GM21723 (cell line): ENCODE measurements around the gene QKI.
A peak's percentile ranks its signal among the peaks of the same experiment; 100 is the strongest.

Experiments used
- ATAC-seq: cut with Tn5 transposase; IDR thresholded peaks from one replicate; pipeline ENCODE4 v1.9.1; 2021; ENCODE audit warnings: mild to moderate bottlenecking, moderate library complexity; ENCODE audit not compliant: unreplicated experiment

Gene QKI

DNA sequence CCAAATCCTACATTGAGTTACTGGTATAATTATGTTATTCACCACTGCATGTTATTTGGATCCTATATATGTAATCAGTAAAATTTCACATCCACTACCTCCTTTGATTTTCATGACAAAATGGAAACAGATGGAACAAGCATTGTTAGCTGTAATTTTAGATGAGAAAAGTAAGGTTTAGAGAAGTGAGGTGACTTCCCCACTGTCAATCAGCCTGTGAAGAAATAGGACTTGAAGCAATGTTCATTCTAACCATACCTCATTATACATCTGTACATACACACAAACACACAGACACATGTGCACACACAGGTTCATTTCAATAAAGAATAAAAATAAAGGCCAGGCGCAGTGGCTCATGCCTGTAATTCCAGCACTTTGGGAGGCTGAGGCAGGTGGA, 23.7 kb upstream of the QKI start:
- ATAC-seq, result no peak

DNA sequence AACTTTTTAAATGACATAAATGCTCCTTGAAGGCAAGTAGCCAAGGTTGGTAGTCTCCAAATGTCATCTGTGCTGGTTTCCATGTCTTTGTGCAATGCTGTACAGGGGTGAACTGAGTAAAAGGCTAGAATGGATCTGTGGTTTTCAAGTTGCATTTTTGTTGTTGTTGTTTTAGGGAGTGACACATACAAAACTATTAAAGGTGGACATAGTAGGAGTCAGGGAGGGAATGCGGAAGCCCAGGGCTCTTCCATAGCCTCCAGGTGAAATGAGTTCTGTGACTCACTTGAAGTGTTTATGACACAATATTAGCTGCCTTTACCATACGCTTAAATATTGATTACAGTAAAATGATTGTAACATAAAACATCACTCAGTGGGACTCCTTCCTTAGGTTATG, 22.5 kb upstream of the QKI start:
- ATAC-seq, result no peak

DNA sequence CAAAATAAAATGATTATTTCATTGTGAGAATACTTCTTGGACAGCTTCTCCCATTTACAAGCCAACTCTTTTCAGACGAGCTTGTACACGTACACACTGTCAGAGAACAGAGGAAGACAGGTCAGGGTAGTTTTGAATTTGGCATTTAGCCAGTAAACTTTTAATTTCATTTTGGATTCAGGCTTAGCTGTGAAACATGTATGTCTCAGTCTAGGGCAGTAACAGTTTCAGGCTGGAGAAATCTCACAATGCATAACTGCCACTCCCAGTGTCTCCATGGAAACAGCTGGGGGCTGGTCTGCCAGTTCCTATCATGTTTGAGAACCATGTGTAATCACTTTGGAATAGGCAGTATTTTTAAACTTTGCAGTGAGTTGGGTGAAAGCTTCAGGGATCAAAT, 22.0 kb upstream of the QKI start:
- ATAC-seq, result no peak

DNA sequence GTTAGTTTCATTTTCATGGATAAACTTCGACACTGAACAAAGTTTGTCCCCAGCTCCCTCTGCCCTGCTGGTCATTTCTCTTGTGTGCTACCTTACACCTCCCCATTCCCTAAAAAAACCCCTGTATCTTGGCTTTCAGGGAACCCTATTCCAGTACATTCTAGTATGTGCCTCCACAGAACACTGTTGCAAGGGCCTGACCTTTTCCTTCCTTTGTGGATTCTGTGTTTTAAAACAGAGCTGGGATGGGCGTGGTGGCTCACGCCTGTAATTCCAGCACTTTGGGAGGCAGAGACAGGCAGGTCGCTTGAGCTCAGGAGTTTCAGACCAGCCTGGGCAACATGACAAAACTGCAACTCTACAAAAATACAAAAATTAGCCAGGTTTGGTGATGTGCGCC, 20.6 kb upstream of the QKI start:
- ATAC-seq, result no peak

DNA sequence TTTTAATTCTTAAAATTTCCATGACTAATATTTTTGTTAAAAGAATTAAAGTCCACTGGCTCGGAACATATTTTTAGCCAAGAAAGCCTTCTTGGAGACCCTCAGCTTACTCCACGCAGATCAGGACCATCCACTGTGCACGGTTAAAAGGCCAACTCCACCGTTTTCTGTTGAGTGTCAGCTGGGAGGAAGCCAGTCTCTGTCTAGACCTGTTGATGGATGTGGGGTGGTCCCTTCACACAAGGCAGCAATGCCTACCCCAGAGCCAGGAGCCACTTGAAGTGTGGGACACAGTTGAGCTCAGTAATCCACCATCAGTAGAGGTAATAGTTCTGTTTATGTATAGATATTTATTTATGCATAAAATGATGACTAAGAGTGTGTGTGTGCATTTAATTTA, 19.9 kb upstream of the QKI start:
- ATAC-seq, result no peak

DNA sequence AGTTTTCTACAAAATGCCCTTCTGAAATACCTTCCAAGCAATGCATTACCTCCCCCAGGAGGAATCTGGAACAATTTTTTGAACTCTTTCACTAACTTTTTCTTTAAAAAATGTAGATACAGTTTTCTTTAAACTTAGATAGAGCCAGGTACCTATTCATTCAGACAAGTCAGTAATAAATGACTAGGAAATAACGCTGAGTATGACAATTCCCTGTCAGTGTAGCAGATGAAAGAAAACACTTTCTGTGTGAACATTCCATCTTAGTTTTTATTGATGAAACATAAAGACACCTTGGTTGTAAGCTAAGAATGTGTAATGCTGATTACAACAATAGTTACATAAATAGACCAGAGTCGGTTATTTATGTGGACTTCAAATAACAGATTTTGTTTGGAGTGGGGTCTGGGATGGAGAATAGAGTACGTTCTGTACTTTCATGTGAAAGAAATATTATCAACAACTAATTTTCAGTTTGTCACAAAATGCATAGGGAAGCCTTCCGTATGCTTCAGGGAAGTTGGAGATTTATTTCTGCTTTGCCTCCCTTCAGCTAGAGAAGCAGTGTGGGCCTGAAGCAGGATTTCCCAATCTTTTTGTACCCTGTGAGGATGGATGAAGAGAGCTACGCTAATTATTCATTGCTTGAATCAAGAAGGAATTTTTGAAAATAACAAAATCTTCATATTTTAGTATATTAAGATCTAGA, 19.2 kb upstream of the QKI start:
- ATAC-seq, result no peak

DNA sequence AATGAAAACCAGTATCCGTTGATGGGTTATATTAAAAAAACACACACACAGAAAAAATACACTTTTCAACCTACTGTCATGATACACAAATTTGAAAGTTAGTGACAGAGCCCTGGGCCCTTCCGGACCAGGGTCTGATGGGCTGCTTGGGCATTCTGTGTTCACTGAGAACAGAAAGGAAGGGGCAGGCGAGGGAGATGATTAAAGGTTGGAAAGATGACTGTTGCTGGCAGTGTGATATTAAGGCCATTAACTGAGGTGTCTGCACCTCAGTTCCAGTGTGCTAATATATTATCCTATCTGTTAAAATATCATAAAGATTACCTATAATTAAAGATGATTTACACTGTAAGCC, 18.7 kb upstream of the QKI start:
- no peak for ATAC-seq

DNA sequence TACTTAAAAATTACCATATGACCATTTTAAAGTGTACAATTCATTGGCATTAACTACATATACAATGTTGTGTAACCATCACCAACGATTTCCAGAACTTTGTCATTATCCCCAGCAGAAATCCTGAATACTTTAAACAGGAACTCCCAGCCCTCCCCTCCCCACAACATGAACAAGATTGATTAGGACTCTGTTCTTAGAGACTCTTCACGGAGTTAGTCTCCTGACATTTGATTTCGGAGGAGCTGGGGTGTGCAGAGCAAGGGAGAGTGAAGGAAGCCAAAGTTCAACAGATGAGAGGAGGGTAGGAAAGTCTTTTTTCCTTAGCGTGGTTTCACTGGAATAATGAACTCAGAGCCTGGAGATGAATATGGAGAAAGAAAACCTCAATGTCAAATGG, 17.2 kb upstream of the QKI start:
- ATAC-seq, result no peak

DNA sequence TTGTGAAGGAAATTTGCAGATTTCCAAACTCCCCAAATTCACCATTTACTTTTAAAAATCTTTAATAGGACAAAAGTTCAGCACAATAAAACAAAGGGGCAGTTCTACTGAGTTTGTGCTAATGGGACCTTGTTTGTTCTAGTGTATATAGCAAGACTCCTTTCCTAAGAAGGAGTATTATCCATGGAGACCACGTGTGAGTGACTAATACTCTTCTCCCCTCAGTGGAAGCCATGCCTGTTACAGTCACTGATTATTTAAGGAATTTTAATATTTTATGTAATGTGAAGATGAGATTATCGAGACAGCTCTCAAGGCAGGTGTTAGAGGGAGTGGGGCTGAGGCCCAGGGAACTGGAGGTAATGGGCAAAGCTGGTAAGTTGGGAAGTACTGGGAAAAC, 16.4 kb upstream of the QKI start:
- no peak for ATAC-seq

DNA sequence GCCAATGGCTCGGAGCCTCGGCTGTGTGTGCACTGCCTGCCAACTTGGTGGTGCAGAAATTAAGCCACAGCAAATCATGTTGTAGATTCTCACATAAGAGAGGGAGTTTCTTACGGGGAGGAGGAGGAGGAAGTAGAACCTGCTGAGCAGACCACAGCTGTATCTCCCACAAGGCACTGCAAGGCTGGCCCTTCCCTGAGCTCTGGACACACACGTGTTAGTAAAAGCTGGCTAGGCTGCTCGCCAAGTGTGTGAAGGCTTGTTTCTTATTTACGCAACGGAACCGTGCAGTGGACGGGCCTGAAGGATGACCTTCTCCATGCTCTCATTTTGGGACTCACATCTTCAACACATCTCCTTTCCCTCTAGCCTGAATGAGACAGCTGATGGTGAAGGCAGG, 15.7 kb upstream of the QKI start:
- ATAC-seq, result no peak

DNA sequence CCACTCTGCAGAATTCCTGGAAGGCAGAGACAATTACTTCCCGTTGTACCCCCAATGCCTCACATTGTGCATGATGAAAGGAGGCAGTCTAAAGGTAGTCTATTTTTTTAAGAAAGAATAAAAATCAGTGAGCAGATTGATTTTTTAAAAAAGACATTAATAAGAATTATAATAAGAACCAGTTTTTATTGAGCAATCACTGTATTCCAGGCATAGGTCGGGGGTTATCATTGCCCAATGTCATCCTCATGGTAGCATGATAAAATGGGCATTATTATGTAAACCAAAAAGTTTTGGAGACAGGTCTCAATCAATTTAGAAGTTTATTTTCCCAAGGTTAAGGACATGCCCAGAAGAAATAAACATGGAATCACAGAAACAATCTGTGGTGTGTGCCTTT, 14.0 kb upstream of the QKI start:
- no peak for ATAC-seq

DNA sequence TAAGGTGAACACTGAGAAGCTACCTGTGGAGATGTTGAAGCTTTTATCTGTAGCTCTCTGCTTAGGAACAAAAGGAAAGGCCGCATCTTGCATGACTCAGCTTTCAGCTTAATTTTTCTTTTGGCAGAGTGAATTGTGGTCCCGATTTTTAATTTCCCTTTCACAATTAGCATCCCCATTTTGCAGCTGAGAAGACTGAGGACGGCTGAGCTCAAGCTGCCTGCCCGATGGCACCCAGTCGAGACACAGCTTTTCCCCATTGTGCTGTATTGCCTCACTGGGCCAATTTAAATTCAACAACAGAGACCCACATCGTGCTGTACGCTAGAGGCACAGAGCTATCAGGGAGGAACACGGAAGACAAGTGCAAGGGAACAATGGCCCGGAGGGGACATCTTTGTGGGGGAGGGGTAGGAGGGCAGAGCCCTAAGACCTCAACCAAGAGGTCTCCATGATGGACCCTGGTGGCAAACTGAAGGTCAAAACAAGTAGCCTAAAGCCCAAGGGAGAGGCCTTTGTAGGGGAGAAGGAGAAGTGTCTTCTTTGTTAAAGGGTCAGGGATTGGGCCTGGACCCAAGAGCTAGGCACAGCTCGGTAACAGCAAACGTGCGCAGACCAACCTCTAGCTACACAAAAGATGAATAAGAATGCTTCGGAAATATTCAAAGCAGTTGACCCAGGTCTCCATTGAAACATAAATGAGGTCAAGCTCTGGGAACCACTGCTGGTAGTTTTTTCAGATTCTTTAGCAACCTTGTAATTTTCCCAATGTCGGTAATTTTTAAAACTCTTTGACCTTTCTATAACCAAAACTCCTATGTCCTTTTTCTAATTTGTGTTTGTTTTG, 13.3 kb upstream of the QKI start:
- no peak for ATAC-seq

DNA sequence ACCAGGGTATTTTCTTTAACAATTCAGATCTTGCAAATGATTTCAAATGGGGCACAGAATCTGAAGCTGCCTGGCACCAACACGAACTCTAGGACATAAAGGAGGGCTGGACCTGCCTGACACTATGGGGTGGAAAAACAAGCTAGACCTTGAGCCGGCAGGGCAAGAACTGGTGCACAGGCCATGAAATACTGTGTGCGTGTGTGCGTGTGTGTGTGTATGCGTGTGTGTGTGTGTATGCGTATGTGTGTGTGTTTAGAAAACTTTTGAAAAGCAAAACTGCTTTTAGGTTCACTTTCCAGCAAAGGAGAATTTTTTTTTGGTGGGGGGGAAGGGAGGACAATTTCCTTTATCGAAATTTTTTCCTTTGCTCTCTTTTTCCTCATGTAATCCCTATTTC, 11.9 kb upstream of the QKI start:
- no peak for ATAC-seq

DNA sequence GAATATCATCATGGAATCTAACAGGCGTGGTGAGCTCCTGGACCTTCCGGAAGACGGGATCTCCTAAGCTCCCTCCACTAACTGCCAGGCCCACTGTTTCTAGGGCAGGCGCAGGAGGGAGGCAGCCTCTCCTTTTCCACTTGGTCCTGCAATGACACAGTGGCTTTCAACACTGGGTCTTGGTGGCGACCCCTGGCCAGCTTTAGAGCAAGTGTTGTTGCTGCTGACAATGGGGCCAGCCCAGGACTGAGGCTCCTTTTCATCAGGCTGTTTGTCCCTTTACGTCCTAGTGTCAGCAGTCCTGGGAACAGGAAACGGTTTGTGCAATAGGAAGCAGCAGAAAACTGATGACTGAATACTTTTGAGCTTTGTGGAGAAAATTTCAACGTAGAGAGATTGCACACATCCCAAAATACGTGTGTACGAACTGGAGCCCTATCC, 9.7 kb upstream of the QKI start:
- no peak for ATAC-seq

DNA sequence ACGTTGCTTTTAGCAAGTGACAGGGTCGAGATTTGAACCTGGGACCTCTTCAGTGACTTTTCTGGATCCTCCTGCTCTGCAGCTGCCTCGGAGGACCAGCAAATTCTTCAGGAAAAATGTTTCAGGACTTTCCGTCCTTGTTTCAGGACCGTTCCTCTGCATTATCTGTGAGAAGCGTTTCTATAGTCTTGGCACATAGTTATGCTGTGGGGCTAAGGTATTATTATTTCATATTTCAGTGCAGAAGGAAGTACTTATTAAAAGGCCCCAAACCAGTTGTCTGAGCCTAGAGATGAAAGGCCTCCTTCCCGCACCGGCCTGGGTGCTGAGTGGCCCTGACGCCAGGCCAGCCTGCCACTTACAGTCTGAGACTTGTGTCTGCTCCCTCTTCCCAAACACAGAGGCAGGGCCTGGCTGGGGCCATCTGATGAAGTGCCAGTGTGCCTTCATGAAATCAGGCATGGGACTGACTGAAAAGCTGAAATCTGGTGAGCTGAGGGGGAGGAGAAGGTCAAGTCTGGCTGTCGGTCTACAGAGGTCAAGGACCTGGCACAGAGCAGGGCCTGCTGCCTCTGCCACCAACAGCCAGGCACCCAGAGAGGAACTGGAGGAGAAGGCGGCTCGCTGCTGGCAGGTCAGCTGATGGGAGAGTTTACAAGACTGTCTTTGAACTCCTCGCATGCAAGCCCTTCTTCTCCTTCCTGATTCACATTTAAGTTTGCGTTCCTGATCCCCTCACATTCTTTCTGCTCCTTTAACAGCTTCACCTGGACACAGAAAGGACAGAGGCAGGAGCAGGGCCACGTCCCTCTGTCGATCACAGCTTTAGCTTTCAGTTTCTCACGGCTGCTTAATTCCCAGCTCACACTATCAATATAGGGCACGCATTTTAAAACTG, 8.9 kb upstream of the QKI start:
- peak; percentile 89 for ATAC-seq

DNA sequence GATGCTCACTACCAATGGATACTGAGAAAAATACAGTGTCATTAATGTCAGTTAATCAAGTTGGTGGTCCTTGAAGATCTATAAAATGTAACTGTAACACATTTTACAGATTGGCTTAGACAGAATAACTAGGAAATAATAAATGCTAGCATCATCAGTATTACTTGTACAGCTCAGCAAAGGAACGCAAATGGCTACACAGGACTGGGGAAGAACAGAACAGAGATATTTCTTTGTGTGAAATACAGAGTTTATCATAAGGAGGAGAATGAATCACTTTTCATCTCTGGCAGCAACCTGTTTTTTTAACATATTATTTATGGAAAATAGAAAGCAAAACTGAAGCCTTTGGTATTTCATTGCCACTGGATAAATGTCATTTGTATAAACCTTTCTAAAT, 8.2 kb upstream of the QKI start:
- ATAC-seq, result peak; percentile 17

DNA sequence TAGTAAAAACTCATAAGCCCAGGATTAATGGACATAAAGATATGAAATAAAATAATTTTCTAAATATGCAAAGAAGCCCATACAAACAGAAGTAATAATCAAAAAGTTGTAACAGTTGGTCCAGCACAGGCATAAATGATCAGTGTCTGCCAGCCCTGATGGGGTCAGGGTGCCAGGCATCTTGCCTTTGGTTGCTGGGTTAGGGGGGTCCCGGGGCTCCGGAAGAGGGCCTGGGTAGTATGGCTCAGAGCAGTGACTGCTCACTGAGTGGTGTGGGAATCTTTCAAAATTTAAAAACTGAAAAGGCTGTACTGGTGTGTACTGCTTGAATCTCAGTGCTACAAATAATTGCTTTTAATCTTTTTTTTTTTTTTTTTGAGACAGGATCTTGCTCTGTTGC, 7.7 kb upstream of the QKI start:
- ATAC-seq, result no peak

DNA sequence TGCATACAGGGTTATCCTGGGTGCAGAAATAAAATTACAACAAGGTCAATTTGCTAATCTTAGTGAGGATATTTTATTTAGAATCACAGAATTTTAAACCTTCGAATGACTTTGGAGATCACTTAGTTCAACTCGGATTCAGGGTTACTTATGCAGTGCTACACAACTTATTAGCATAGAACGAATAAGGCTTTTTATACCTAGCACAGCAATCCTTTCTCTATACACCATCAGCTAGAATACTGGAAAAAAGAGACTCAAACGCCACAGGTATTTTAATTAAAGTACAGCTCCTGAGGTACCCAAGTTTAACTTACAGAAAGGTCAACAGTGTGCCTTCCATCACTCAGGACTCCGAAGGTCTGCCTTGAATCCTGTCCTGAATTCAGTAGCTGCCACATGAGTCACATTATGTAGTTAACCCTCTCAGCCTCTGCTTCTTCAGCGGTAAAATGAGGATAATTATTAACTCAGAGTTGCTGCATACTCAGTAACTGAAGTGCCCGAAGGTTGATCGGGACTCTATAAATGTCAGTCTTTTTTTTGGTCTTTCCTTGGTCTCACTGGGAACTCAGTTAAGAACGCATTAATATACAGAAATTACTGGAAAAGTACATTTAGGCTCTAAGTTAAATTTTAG, 6.0 kb upstream of the QKI start:
- ATAC-seq, result no peak

DNA sequence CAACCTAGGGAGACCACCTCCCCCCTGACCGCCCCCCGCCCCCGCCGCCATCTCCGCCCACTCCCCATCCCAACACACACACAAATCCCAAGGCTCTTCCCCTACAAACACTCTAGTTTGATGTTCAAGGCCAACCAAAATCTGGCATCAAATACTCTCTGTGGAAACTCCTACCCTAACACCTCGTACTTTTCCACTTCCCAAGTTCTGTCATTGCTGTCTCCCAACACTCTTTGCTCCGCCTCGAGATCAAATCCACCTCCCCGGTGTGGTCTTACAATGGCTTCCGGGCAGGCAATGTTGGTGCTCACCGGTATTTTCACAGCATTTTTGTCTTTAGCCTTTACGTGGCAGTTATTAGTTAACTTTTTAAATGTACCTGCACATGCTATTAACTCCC, 4.8 kb upstream of the QKI start:
- ATAC-seq, result no peak

DNA sequence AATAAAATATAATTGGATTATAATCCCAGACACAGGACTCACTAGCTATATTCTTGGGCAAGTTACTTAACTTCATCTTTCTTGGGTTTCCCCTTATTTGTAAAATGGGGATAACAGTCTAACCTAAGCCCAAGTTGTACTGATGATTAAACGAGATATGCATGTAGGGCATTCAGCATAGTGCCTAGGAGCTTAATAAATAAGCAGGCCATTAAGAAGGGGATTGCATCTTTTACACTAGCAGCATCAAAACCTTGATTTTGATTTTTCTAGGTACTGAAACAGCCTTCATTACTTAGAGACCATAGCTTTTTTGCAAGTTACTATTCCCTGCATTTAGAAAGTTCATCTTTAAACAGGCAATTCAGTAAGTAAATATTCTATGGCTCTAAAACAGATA, 2.2 kb upstream of the QKI start:
- no peak for ATAC-seq

DNA sequence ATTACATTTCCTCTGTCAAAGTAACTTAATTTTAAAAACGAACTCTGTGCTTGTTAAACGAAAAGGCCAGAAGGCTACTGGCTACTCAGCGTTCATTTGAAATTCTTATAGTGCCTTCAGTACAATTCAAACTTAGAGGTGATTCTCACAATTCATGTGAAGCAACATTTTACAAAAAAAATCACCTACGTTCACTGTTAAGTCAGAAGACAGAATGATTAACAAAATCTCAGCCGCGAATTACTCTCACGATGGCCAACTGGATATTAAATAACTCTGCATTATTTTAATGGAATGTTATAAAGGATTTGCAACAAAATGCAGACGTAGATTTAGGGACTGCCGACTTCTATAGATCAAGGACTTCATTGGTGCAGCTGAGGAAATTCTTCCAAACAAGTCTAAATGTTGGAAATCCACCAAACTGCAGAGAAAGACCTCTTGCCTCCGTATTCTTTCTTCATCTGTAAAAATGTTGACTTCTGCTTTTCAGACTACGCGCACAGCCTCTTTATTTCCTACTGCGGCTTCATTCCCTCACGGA, 1.6 kb upstream of the QKI start:
- no peak for ATAC-seq
